ENCODE results near the gene USB1.

The USB1 gene

GRCh38 chr16:58027161-58027915, 26.1 kb downstream of the USB1 start:
- Histone ChIP-seq H4K20me1 (ENCODE audit: insufficient read depth) (no peaks in the 10 kb centered on the region), H3K36me3 (ENCODE audit: insufficient read depth) (no peaks in the 10 kb centered on the region), H3K4me3 (IDR thresholded peaks at IDR 0.05; ENCODE audit: insufficient read depth, low read depth, low read length) (no peak overlapping the region), H3K79me2 (ENCODE audit: insufficient read depth, low read depth) (no peaks in the 10 kb centered on the region), H3K4me1 (ENCODE audit: low read depth, poor library complexity, severe bottlenecking) (no peaks in the 10 kb centered on the region), H3K27me3 (ENCODE audit: insufficient read depth, low read depth) (no peaks in the 10 kb centered on the region), H2AFZ (ENCODE audit: low read depth) (no peak overlapping the region), H3K4me2 (no peak overlapping the region), H3K9ac (no peak overlapping the region), H3K27ac (no peak overlapping the region)
- TF ChIP-seq, protein P1, sequence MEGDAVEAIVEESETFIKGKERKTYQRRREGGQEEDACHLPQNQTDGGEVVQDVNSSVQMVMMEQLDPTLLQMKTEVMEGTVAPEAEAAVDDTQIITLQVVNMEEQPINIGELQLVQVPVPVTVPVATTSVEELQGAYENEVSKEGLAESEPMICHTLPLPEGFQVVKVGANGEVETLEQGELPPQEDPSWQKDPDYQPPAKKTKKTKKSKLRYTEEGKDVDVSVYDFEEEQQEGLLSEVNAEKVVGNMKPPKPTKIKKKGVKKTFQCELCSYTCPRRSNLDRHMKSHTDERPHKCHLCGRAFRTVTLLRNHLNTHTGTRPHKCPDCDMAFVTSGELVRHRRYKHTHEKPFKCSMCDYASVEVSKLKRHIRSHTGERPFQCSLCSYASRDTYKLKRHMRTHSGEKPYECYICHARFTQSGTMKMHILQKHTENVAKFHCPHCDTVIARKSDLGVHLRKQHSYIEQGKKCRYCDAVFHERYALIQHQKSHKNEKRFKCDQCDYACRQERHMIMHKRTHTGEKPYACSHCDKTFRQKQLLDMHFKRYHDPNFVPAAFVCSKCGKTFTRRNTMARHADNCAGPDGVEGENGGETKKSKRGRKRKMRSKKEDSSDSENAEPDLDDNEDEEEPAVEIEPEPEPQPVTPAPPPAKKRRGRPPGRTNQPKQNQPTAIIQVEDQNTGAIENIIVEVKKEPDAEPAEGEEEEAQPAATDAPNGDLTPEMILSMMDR (conservative IDR thresholded peaks at IDR 0.05; ENCODE audit: low read depth, low read length), result no peak

DNA sequence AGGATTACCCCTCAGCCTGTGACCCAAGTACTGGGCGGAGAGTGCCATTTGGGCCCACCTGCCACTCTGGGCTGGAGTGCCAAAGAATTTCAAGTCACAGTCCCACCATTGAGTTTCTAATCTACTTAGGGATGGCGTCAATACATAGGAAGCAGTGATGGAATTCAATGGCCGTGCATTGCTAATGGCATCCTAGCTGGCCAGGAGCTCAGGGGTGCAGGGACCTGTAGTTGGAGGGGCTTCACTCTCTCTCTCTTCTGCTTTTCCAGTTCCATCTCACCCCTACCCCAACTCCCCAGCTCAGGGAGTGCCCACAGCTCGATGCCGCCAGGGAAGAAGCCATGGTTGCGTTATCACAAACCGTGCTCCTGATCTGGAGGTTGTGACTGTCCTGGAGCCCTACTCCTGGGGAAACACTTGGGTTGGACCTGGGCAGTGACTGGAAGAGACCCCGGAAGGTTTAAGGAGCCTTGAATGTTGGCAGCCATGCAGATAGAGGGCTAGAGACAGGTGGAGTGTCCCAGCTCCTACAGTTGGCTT, 26.8 kb downstream of the USB1 start:
- no peak overlapping the region for H3K27ac ChIP-seq
- H3K4me3 ChIP-seq (IDR thresholded peaks at IDR 0.05; ENCODE audit: insufficient read depth, low read depth, low read length), result no peak overlapping the region

GRCh38 chr16:58028541-58029070, 27.4 kb downstream of the USB1 start:
- TF ChIP-seq, protein P1 (conservative IDR thresholded peaks at IDR 0.05; ENCODE audit: low read depth, low read length), result no peak
- Histone ChIP-seq H3K4me2 (no peak overlapping the region), H3K27me3 (ENCODE audit: insufficient read depth, low read depth) (no peaks in the 10 kb centered on the region), H2AFZ (ENCODE audit: low read depth) (no peak overlapping the region), H3K4me3 (IDR thresholded peaks at IDR 0.05; ENCODE audit: insufficient read depth, low read depth, low read length) (no peak overlapping the region), H3K36me3 (ENCODE audit: insufficient read depth) (no peaks in the 10 kb centered on the region), H3K4me1 (ENCODE audit: low read depth, poor library complexity, severe bottlenecking) (no peaks in the 10 kb centered on the region), H4K20me1 (ENCODE audit: insufficient read depth) (no peaks in the 10 kb centered on the region), H3K9ac (no peak overlapping the region), H3K79me2 (ENCODE audit: insufficient read depth, low read depth) (no peaks in the 10 kb centered on the region), H3K27ac (no peak overlapping the region)

More for the DNA sequence above, 26.8 kb downstream of the USB1 start:
- TF ChIP-seq, protein P1 (conservative IDR thresholded peaks at IDR 0.05; ENCODE audit: low read depth, low read length), result no peak
- H4K20me1 ChIP-seq (ENCODE audit: insufficient read depth), result no peaks in the 10 kb centered on the region
- no peaks in the 10 kb centered on the region for H3K27me3 ChIP-seq (ENCODE audit: insufficient read depth, low read depth)
- H3K36me3 ChIP-seq (ENCODE audit: insufficient read depth), result no peaks in the 10 kb centered on the region
- H2AFZ ChIP-seq (ENCODE audit: low read depth), result no peak overlapping the region
- no peak overlapping the region for H3K9ac ChIP-seq
- H3K4me2 ChIP-seq, result no peak overlapping the region
- no peaks in the 10 kb centered on the region for H3K79me2 ChIP-seq (ENCODE audit: insufficient read depth, low read depth)
- H3K4me1 ChIP-seq (ENCODE audit: low read depth, poor library complexity, severe bottlenecking), result no peaks in the 10 kb centered on the region

- Histone ChIP-seq H3K27ac (no peak overlapping the region), H4K20me1 (ENCODE audit: insufficient read depth) (no peaks in the 10 kb centered on the region), H3K36me3 (ENCODE audit: insufficient read depth) (no peaks in the 10 kb centered on the region), H3K27me3 (ENCODE audit: insufficient read depth, low read depth) (no peaks in the 10 kb centered on the region), H3K9ac (no peak overlapping the region), H3K79me2 (ENCODE audit: insufficient read depth, low read depth) (no peaks in the 10 kb centered on the region), H3K4me2 (no peak overlapping the region), H2AFZ (ENCODE audit: low read depth) (no peak overlapping the region), H3K4me3 (IDR thresholded peaks at IDR 0.05; ENCODE audit: insufficient read depth, low read depth, low read length) (no peak overlapping the region), H3K4me1 (ENCODE audit: low read depth, poor library complexity, severe bottlenecking) (no peaks in the 10 kb centered on the region)
- TF ChIP-seq, protein P1 (conservative IDR thresholded peaks at IDR 0.05; ENCODE audit: low read depth, low read length), result no peak
Observed at GRCh38 chr16:58029410-58029809, 28.2 kb downstream of the USB1 start.

All from KMS-11 (cell line).